HG03520 (cell line): ENCODE results near the gene HAUS3.

Experiments
- ATAC-seq: cut with Tn5 transposase; IDR thresholded peaks from one replicate; pipeline ENCODE4 v1.9.1; 2021; ENCODE audit warnings: mild to moderate bottlenecking, moderate library complexity; ENCODE audit not compliant: unreplicated experiment

HAUS3 gene

GRCh38 chr4:2241410-2242353, at the start of gene HAUS3, which contains the start of gene POLN:
Gene HAUS3, minus strand, starts transcription at chr4:2242121. Its CDS starts 1,175 bp downstream, at chr4:2240946.
Gene POLN, minus strand, starts transcription at chr4:2242121. Its CDS starts 12,890 bp downstream, at chr4:2229231.
- ATAC-seq, result peak; percentile 79

- ATAC-seq, result no peak
Measured at GRCh38 chr4:2290974-2291704, 49.2 kb upstream of the HAUS3 start.

GRCh38 chr4:2290488-2290887, 48.6 kb upstream of the HAUS3 start:
- no peak for ATAC-seq

GRCh38 chr4:2289955-2290333, 48.0 kb upstream of the HAUS3 start:
- ATAC-seq, result no peak

- no peak for ATAC-seq
Measured at GRCh38 chr4:2289311-2289954, 47.5 kb upstream of the HAUS3 start.

- no peak for ATAC-seq
Measured at GRCh38 chr4:2288051-2288541, 46.2 kb upstream of the HAUS3 start.

- no peak for ATAC-seq
Measured at GRCh38 chr4:2287594-2287915, 45.6 kb upstream of the HAUS3 start.

GRCh38 chr4:2286904-2287593, 45.1 kb upstream of the HAUS3 start:
- ATAC-seq, result no peak

- no peak for ATAC-seq
Measured at GRCh38 chr4:2285613-2286381, 43.9 kb upstream of the HAUS3 start.

GRCh38 chr4:2284934-2285612, 43.2 kb upstream of the HAUS3 start:
- no peak for ATAC-seq

- no peak for ATAC-seq
Measured at GRCh38 chr4:2284161-2284933, 42.4 kb upstream of the HAUS3 start.

- no peak for ATAC-seq
Measured at GRCh38 chr4:2283199-2283711, 41.3 kb upstream of the HAUS3 start.

GRCh38 chr4:2281575-2282343, 39.8 kb upstream of the HAUS3 start:
- ATAC-seq, result peak; percentile 50

GRCh38 chr4:2280531-2281300, 38.8 kb upstream of the HAUS3 start:
- no peak for ATAC-seq

- no peak for ATAC-seq
Measured at GRCh38 chr4:2277956-2278355, 36.0 kb upstream of the HAUS3 start.

GRCh38 chr4:2276581-2277325, 34.8 kb upstream of the HAUS3 start:
- ATAC-seq, result no peak
